PC-3 (cell line): ENCODE data around the gene CRYBG2. TPM values are rescaled to one million over a fixed set of nuclear protein-coding genes. Genes with fewer than 3 reads are reported as not detected.

ENCODE experiments used
- ATAC-seq: fragments of 200-7000 bp; cut with Tn5 transposase; 2 replicates; pipeline ENCODE4 v1.9.1; 2020; ENCODE audit warnings: mild to moderate bottlenecking, moderate library complexity
- BruUV-seq: library from RNA; stranded (reverse); fragments of 400-500 nt; replicated peaks from 2 replicates; lab custom pipeline; 2021; lab: Mats Ljungman, UMichigan
- CTCF ChIA-PET: fragments of 300-600 bp; sonication (Branson Sonifier 250); formaldehyde crosslinking; loops from one replicate; lab custom pipeline; 2022; ENCODE audit warnings: antibody characterized with exemption; lab: Charles Lee
- POLR2A ChIA-PET: fragments of 300-600 bp; sonication (Branson Sonifier 250); formaldehyde crosslinking; loops from one replicate; lab custom pipeline; 2022; ENCODE audit warnings: antibody characterized with exemption; ENCODE audit not compliant: unreplicated experiment; lab: Charles Lee
- DNase-seq: peaks from one replicate; pipeline ENCODE4 v3.0.0-alpha.2; 2015
- H2AFZ ChIP-seq: fragments of 300-600 bp; sonication (generic); 2 replicates; pipeline ENCODE4 v1.6.0; 2016; ENCODE audit warnings: antibody characterized with exemption, low read length
- H3F3A ChIP-seq: fragments of 300-600 bp; sonication (generic); one replicate; pipeline ENCODE4 v1.6.0; 2017; ENCODE audit warnings: antibody characterized with exemption, low read length, control low read depth, mild to moderate bottlenecking; ENCODE audit not compliant: unreplicated experiment
- H3K27ac ChIP-seq: fragments of 300-600 bp; sonication (generic); 2 replicates; pipeline ENCODE4 v1.5.1; 2016; ENCODE audit warnings: mild to moderate bottlenecking, low read length
- H3K27me3 ChIP-seq: fragments of 300-600 bp; sonication (generic); 2 replicates; pipeline ENCODE4 v1.6.1; 2016; ENCODE audit warnings: low read length, mixed read lengths
- H3K36me3 ChIP-seq: fragments of 300-600 bp; sonication (generic); 2 replicates; pipeline ENCODE4 v1.6.1; 2016; ENCODE audit warnings: low read depth, mixed run types, low read length, mixed read lengths
- H3K4me1 ChIP-seq: fragments of 300-600 bp; sonication (generic); 2 replicates; pipeline ENCODE4 v1.5.1; 2016; ENCODE audit warnings: low read length; ENCODE audit not compliant: insufficient read depth
- H3K4me2 ChIP-seq: fragments of 300-600 bp; sonication (generic); 2 replicates; pipeline ENCODE4 v1.6.0; 2016; ENCODE audit warnings: low read length
- H3K4me3 ChIP-seq: fragments of 300-600 bp; sonication (generic); 2 replicates; pipeline ENCODE4 v1.5.1; 2016; ENCODE audit warnings: mild to moderate bottlenecking, low read length, mixed read lengths
- H3K79me2 ChIP-seq: fragments of 300-600 bp; sonication (generic); 2 replicates; pipeline ENCODE4 v1.6.1; 2017; ENCODE audit warnings: low read length, mixed read lengths
- H3K9ac ChIP-seq: fragments of 300-600 bp; sonication (generic); 2 replicates; pipeline ENCODE4 v1.6.0; 2016; ENCODE audit warnings: mild to moderate bottlenecking, low read length
- H3K9me2 ChIP-seq: fragments of 300-600 bp; sonication (generic); replicated peaks from 2 replicates; pipeline ENCODE4 v1.6.1; 2016; ENCODE audit warnings: mixed run types, low read length, mixed read lengths
- H3K9me3 ChIP-seq: fragments of 300-600 bp; sonication (generic); 2 replicates; pipeline ENCODE4 v1.6.1; 2016; ENCODE audit warnings: low read length, mixed read lengths
- H4K20me1 ChIP-seq: fragments of 300-600 bp; sonication (generic); 2 replicates; pipeline ENCODE4 v1.6.1; 2016; ENCODE audit warnings: low read length, mixed read lengths
- EZH2 ChIP-seq: fragments of 300-600 bp; sonication (generic); IDR thresholded peaks from one replicate; pipeline ENCODE4 v1.6.1; 2017; ENCODE audit warnings: antibody characterized with exemption, mild to moderate bottlenecking, low read length; ENCODE audit not compliant: unreplicated experiment
- EZH2phosphoT487 ChIP-seq: fragments of 300-600 bp; sonication (generic); IDR thresholded peaks from 2 replicates; pipeline ENCODE4 v1.6.1; 2018; ENCODE audit warnings: mild to moderate bottlenecking, antibody characterized with exemption, low read length, borderline replicate concordance
- intact Hi-C: fragments of 100-400 bp; cut with micrococcal nuclease; formaldehyde crosslinking; loops from 2 replicates; pipeline ENCODE4 v1.9.0; 2023
- total RNA-seq: library from RNA; depleted of rRNA; stranded (reverse); fragments of >200 nt; gene quantifications from 2 replicates; pipeline ENCODE4 v1.2.3, GENCODE V29; 2014
- TF ChIP-seq, protein P1 (sequence below): fragments of 300-600 bp; sonication (generic); conservative IDR thresholded peaks from 2 replicates; pipeline ENCODE4 v1.5.1; 2017; ENCODE audit warnings: antibody characterized with exemption, low read depth, mild to moderate bottlenecking, low read length

Gene CRYBG2
- total RNA-seq, 1 experiment from 2014 or later, result 15.3 TPM

- Histone ChIP-seq H4K20me1 (no peaks in the 10 kb centered on the region), H3K9me2 (no peaks in the 10 kb centered on the region), H3K9me3 (no peaks in the 10 kb centered on the region), H3K9ac (no peak overlapping the region), H2AFZ (no peak overlapping the region), H3K4me2 (no peak overlapping the region), H3K36me3 (no peaks in the 10 kb centered on the region), H3K79me2 (no peaks in the 10 kb centered on the region), H3K27me3 (no peaks in the 10 kb centered on the region), H3K4me3 (no peak overlapping the region), H3K4me1 (no peaks in the 10 kb centered on the region), H3F3A (no peaks in the 10 kb centered on the region), H3K27ac (no peak overlapping the region)
- DNase-seq (no peak), ATAC-seq (no peak)
- ChIA-PET POLR2A (no interaction called here), CTCF (no interaction called here)
- intact Hi-C loops, result no loop called here
- BruUV-seq, result no TSS peak
- TF ChIP-seq EZH2 (no peak), EZH2phosphoT487 (no peak)
- TF ChIP-seq, protein P1, sequence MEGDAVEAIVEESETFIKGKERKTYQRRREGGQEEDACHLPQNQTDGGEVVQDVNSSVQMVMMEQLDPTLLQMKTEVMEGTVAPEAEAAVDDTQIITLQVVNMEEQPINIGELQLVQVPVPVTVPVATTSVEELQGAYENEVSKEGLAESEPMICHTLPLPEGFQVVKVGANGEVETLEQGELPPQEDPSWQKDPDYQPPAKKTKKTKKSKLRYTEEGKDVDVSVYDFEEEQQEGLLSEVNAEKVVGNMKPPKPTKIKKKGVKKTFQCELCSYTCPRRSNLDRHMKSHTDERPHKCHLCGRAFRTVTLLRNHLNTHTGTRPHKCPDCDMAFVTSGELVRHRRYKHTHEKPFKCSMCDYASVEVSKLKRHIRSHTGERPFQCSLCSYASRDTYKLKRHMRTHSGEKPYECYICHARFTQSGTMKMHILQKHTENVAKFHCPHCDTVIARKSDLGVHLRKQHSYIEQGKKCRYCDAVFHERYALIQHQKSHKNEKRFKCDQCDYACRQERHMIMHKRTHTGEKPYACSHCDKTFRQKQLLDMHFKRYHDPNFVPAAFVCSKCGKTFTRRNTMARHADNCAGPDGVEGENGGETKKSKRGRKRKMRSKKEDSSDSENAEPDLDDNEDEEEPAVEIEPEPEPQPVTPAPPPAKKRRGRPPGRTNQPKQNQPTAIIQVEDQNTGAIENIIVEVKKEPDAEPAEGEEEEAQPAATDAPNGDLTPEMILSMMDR, result no peak
Measured at GRCh38 chr1:26291939-26292338, 62.0 kb downstream of the CRYBG2 start.

DNA sequence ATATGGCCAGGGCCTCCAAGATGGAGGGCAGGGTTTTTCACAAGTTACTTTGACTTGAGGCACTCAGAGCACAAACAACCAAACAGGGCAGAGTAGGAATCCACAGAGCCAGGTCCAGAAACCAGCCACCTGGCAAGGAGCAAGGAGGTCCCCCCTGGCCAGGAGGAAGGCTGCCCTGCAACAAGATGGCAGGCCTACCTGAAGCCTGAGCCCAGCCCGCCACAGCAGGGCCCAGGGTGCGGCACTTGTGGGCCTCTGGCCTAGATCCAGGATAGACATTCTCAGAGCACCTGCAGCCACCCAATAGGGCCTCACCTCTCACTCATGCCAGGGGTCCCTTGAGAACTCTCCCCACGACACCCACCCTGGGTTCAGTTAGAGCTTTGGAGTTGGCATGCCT, 62.5 kb downstream of the CRYBG2 start:
- ChIA-PET CTCF (no interaction called here), POLR2A (no interaction called here)
- DNase-seq (no peak), ATAC-seq (no peak)
- H3K4me2 ChIP-seq, result no peak overlapping the region
- no peak overlapping the region for H3K27ac ChIP-seq
- no peaks in the 10 kb centered on the region for H3K9me3 ChIP-seq
- no TSS peak for BruUV-seq
- no peaks in the 10 kb centered on the region for H3K36me3 ChIP-seq
- H3K27me3 ChIP-seq, result no peaks in the 10 kb centered on the region
- no peaks in the 10 kb centered on the region for H3K79me2 ChIP-seq
- no peaks in the 10 kb centered on the region for H3K4me1 ChIP-seq
- TF ChIP-seq, protein P1, result no peak
- TF ChIP-seq EZH2 (no peak), EZH2phosphoT487 (no peak)
- no peaks in the 10 kb centered on the region for H3K9me2 ChIP-seq
- H3K9ac ChIP-seq, result no peak overlapping the region
- H3K4me3 ChIP-seq, result no peak overlapping the region
- H3F3A ChIP-seq, result no peaks in the 10 kb centered on the region
- intact Hi-C loops, result no loop called here
- no peaks in the 10 kb centered on the region for H4K20me1 ChIP-seq
- H2AFZ ChIP-seq, result no peak overlapping the region

- no peak overlapping the region for H3K4me3 ChIP-seq
- H4K20me1 ChIP-seq, result no peaks in the 10 kb centered on the region
- no peak overlapping the region for H3K4me2 ChIP-seq
- BruUV-seq, result no TSS peak
- ATAC-seq (no peak), DNase-seq (no peak)
- H3K9me2 ChIP-seq, result no peaks in the 10 kb centered on the region
- no peaks in the 10 kb centered on the region for H3K27me3 ChIP-seq
- no peaks in the 10 kb centered on the region for H3K79me2 ChIP-seq
- no peak overlapping the region for H2AFZ ChIP-seq
- TF ChIP-seq EZH2 (no peak), EZH2phosphoT487 (no peak)
- TF ChIP-seq, protein P1, result no peak
- ChIA-PET POLR2A (no interaction called here), CTCF (no interaction called here)
- no peak overlapping the region for H3K9ac ChIP-seq
- intact Hi-C loops, result no loop called here
- no peak overlapping the region for H3K27ac ChIP-seq
- H3K36me3 ChIP-seq, result no peaks in the 10 kb centered on the region
- no peaks in the 10 kb centered on the region for H3F3A ChIP-seq
- H3K4me1 ChIP-seq, result no peaks in the 10 kb centered on the region
- no peaks in the 10 kb centered on the region for H3K9me3 ChIP-seq
Measured at GRCh38 chr1:26290882-26291261, 63.1 kb downstream of the CRYBG2 start.
